ENCODE results near the gene CNTN2.

DNA sequence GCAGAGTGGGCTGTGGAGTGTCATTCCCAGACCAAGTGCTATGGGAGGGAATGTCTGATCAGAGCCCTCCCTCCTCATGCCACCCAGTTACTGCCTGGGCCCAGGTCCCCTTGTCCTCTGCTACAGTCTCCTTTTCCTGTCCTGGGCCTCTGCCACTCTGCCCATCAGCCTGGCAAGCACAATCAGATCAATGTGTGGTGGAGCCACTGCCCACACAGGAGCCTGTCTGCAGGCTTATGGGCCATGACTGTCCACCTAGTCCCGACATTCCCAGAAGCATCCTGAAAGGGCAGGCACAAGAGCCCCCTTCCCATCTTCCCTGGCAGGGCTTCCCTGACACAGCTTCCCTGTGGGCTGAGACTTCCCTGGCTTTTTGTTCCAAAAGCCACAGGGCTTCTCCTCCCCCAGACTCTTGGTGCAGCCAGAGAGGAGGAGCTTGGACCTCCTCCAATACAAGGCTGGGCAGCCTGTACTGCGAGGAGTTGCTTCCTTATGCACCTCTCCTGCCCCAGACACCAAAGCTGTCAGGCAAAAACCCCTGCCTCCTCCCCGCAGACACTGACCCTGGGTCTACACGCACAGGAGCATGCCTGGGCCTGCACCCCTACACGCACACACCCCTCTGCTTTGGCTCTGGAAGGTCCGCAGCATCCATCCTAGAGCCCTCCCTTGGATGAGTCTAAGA, 29.2 kb upstream of the CNTN2 start:
- TF ChIP-seq POLR2AphosphoS5 (IDR thresholded peaks at IDR 0.05; ENCODE audit: low read depth, low read length) = no peak
- TF ChIP-seq, protein P1, sequence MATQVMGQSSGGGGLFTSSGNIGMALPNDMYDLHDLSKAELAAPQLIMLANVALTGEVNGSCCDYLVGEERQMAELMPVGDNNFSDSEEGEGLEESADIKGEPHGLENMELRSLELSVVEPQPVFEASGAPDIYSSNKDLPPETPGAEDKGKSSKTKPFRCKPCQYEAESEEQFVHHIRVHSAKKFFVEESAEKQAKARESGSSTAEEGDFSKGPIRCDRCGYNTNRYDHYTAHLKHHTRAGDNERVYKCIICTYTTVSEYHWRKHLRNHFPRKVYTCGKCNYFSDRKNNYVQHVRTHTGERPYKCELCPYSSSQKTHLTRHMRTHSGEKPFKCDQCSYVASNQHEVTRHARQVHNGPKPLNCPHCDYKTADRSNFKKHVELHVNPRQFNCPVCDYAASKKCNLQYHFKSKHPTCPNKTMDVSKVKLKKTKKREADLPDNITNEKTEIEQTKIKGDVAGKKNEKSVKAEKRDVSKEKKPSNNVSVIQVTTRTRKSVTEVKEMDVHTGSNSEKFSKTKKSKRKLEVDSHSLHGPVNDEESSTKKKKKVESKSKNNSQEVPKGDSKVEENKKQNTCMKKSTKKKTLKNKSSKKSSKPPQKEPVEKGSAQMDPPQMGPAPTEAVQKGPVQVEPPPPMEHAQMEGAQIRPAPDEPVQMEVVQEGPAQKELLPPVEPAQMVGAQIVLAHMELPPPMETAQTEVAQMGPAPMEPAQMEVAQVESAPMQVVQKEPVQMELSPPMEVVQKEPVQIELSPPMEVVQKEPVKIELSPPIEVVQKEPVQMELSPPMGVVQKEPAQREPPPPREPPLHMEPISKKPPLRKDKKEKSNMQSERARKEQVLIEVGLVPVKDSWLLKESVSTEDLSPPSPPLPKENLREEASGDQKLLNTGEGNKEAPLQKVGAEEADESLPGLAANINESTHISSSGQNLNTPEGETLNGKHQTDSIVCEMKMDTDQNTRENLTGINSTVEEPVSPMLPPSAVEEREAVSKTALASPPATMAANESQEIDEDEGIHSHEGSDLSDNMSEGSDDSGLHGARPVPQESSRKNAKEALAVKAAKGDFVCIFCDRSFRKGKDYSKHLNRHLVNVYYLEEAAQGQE (IDR thresholded peaks at IDR 0.05; ENCODE audit: insufficient read depth in 1 of 2, low read depth in 2 of 2, low read length in 2 of 2) = no peak
- no peak for TF ChIP-seq TAF1 (IDR thresholded peaks at IDR 0.05; ENCODE audit: borderline replicate concordance, insufficient read depth, low read length)
- no peak for TF ChIP-seq SIN3A (IDR thresholded peaks at IDR 0.05; ENCODE audit: borderline replicate concordance, insufficient read depth, low read length)
- TF ChIP-seq FOXP2 (optimal IDR thresholded peaks at IDR 0.05; ENCODE audit: borderline replicate concordance, extremely low read depth, extremely low read length, insufficient read depth) = no peak
